ENCODE measurements around the gene DNMT3A.

DNA sequence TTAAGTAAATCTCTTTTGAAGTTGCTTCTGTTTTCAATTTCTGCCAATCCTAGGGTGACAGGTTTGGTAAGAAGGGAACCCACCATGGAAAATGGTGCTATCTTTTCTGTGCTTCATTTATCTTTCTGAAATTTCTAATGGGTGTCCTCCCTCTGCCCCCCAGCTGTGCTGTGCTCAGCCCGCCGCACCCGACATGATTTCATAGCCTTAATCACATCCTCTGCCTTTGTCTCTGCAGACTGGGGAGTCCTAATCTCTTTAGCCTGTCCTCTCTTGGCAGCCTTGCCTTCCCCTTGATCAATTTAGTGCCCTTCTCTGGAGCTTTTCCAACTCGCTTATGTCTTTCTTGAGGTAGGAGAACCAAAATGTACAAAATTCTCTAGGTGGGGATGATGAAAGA, 49.3 kb downstream of the DNMT3A start:
- TF ChIP-seq, protein P1, sequence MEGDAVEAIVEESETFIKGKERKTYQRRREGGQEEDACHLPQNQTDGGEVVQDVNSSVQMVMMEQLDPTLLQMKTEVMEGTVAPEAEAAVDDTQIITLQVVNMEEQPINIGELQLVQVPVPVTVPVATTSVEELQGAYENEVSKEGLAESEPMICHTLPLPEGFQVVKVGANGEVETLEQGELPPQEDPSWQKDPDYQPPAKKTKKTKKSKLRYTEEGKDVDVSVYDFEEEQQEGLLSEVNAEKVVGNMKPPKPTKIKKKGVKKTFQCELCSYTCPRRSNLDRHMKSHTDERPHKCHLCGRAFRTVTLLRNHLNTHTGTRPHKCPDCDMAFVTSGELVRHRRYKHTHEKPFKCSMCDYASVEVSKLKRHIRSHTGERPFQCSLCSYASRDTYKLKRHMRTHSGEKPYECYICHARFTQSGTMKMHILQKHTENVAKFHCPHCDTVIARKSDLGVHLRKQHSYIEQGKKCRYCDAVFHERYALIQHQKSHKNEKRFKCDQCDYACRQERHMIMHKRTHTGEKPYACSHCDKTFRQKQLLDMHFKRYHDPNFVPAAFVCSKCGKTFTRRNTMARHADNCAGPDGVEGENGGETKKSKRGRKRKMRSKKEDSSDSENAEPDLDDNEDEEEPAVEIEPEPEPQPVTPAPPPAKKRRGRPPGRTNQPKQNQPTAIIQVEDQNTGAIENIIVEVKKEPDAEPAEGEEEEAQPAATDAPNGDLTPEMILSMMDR (IDR thresholded peaks at IDR 0.05) = no peak
- TF ChIP-seq POLR2AphosphoS5 (IDR thresholded peaks at IDR 0.05) (no peak), POLR2A (IDR thresholded peaks at IDR 0.05) (no peak)
